Measurements from ENCODE around the gene AARSD1. TPM values are rescaled to one million over a fixed set of nuclear protein-coding genes. Genes with fewer than 3 reads are reported as not detected.

AARSD1 gene
- total RNA-seq, 1 donor from 2014 or later, result 75.3 TPM

DNA sequence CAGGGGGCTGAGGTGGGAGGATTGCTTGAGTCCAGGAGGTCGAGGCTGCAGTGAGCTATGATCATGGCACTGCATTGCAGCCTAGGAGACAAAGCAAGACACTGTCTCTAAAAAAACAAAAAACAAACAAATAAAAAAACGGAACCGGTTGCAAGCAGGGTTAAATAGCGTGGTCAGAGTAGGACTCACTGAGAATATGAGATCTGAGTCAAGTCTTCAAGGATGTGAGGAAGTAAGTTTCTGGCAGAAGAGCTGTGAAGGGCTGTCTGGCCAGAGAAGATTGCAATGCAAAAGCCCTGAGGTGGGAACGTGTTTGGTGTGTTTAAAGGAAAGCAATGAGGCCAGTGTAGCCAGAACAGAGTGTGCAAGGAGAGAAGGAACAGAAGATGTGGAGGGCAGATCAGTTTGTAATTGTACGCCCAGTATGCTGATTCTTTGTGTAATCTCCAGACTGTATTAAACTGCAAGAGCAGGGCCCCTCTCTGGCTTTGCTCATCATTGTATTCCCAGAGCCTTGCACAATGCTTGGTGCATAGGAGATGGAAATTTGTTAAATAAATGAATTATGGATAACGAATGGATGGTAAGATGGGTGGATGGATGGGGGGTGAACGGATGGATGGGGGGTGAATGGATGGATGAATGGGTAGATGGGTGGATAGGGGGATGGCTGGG lies 57.3 kb downstream of the AARSD1 start:
- DNase-seq (ENCODE audit: low spot score), result no peak
- H3K27ac Mint-ChIP-seq, result no peak overlapping the region
- intact Hi-C loops (cut with micrococcal nuclease), result no loop called here
- no peak overlapping the region for H3K4me3 Mint-ChIP-seq (ENCODE audit: low read depth)
- H3K4me1 Mint-ChIP-seq (ENCODE audit: low read depth), result no peaks in the 10 kb centered on the region
- H3K36me3 Mint-ChIP-seq (ENCODE audit: low read depth), result no peaks in the 10 kb centered on the region
- H3K27me3 Mint-ChIP-seq (ENCODE audit: low read depth), result peaks cover 19% of the 10 kb centered on the region
- H3K9me3 Mint-ChIP-seq, result no peaks in the 10 kb centered on the region

DNA sequence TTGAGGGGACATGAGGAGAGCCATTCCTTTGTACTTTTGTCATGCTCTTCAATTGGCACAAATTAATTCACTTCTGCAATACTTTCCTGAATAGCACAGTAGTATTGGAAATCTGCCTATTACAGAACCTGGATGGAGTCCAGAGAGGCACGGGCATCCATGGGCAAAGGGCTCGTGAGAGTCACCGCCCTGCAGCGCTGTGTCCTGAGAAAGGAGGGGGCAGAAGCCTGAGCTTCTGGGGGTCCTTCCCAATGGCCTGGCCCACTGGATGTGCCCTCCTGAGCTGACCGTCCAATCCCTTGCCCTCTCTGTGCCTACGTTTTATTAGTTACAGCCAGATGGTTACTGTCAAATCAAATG lies 60.2 kb downstream of the AARSD1 start:
- no peaks in the 10 kb centered on the region for H3K4me1 Mint-ChIP-seq (ENCODE audit: low read depth)
- no peaks in the 10 kb centered on the region for H3K36me3 Mint-ChIP-seq (ENCODE audit: low read depth)
- intact Hi-C loops (cut with micrococcal nuclease), result no loop called here
- no peaks in the 10 kb centered on the region for H3K9me3 Mint-ChIP-seq
- peaks cover 13% of the 10 kb centered on the region for H3K27me3 Mint-ChIP-seq (ENCODE audit: low read depth)
- no peak overlapping the region for H3K4me3 Mint-ChIP-seq (ENCODE audit: low read depth)
- no peak for DNase-seq (ENCODE audit: low spot score)
- H3K27ac Mint-ChIP-seq, result no peak overlapping the region

DNA sequence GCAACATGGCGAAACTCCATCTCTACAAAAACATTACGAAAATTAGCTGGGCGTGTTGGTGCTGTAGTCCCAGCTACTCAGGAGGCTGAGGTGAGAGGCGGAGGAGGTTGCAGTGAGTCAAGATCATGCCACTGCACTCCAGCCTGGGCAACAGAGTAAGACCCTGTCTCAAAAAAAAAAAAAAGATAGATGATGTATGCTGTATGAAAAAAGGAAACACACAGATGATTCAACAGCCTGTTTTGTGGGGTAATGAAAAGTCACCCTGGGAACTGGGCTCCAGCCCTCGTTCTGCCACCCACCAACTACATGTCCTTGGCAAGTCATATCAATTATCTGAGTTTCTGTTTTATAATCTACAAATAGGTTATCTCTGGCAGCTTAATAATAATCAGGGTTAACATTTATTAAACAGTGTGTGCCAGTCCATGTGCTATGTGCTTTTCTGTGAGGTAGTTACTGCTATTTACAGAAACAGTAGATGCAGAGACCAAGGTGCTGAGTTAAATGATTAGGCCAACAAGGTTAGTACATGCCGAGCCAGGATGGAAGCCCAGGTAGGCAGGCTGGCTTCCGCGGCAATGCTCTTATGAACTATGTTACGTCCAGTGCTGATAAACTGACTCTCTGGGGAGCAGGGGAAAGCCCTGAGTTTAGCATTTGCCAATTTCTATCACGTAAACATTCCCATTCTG lies 62.6 kb downstream of the AARSD1 start:
- intact Hi-C loops (cut with micrococcal nuclease), result no loop called here
- H3K4me1 Mint-ChIP-seq (ENCODE audit: low read depth), result no peaks in the 10 kb centered on the region
- no peak overlapping the region for H3K27ac Mint-ChIP-seq
- H3K4me3 Mint-ChIP-seq (ENCODE audit: low read depth), result no peak overlapping the region
- no peak for DNase-seq (ENCODE audit: low spot score)
- H3K36me3 Mint-ChIP-seq (ENCODE audit: low read depth), result no peaks in the 10 kb centered on the region
- peaks cover 13% of the 10 kb centered on the region for H3K27me3 Mint-ChIP-seq (ENCODE audit: low read depth)
- no peaks in the 10 kb centered on the region for H3K9me3 Mint-ChIP-seq

Other genes with a start within 250 kb of the AARSD1 start
- gene EZH1, start 219.4 kb downstream of the AARSD1 start, total RNA-seq, result 36.1 and 37.1 TPM in 2 replicates
- not detected in 2 replicates for gene RAMP2, start 203.2 kb downstream of the AARSD1 start, total RNA-seq
- 88.8 and 90.4 TPM in 2 replicates for gene VPS25, start 191.0 kb downstream of the AARSD1 start, total RNA-seq
- gene WNK4, start 183.8 kb downstream of the AARSD1 start, total RNA-seq, result 0.16 and 0.28 TPM in 2 replicates
- gene COA3, start 165.8 kb downstream of the AARSD1 start, total RNA-seq, result 51.2 and 51.7 TPM in 2 replicates
- 0.09 TPM in 1 of 2 replicates, not detected in the other for gene CNTD1, start 165.6 kb downstream of the AARSD1 start, total RNA-seq
- 97.2 and 104 TPM in 2 replicates for gene BECN1, start 140.2 kb downstream of the AARSD1 start, total RNA-seq
- 172 TPM in 2 replicates for gene PSME3, start 131.1 kb downstream of the AARSD1 start, total RNA-seq
- gene AOC2, start 119.9 kb downstream of the AARSD1 start, total RNA-seq, result 3.2 TPM in 2 replicates
- gene AOC3, start 113.3 kb downstream of the AARSD1 start, total RNA-seq, result 1.6 and 2.4 TPM in 2 replicates
- gene G6PC1, start 63.7 kb downstream of the AARSD1 start, total RNA-seq, result not detected in 2 replicates
- 1.9 and 2.1 TPM in 2 replicates for gene PTGES3L, start 15.6 kb upstream of the AARSD1 start, total RNA-seq
- 18.7 and 19.9 TPM in 2 replicates for gene RUNDC1, start 16.1 kb upstream of the AARSD1 start, total RNA-seq
- gene RPL27, start 34.0 kb upstream of the AARSD1 start, total RNA-seq, result 1,137 and 1,172 TPM in 2 replicates
- gene IFI35, start 42.3 kb upstream of the AARSD1 start, total RNA-seq, result 49.1 and 51.2 TPM in 2 replicates
- 18.6 and 21.7 TPM in 2 replicates for gene VAT1, start 57.9 kb upstream of the AARSD1 start, total RNA-seq
- gene RND2, start 60.8 kb upstream of the AARSD1 start, total RNA-seq, result 0.05 TPM in 1 of 2 replicates, not detected in the other
- 66.4 and 68.3 TPM in 2 replicates for gene BRCA1, start 160.9 kb upstream of the AARSD1 start, total RNA-seq
- gene NBR1, start 206.8 kb upstream of the AARSD1 start, total RNA-seq, result 49.1 and 50.8 TPM in 2 replicates
- 18.5 and 22.0 TPM in 2 replicates for gene TMEM106A, start 247.4 kb upstream of the AARSD1 start, total RNA-seq

Data from activated T-helper 2 cell treated with anti-CD3 and anti-CD28 coated beads, Interferon-gamma antibody, Interleukin-2, Interleukin-4, amounts not matched to agents 10 μg/mL and 5 μg/mL and 100 μg/mL, durations not matched to agents 14 hours and 24 hours and 36 hours (primary cell).